Measurements from ENCODE around the gene RAB5IF. TPM values are rescaled to one million over a fixed set of nuclear protein-coding genes. Genes with fewer than 3 reads are reported as not detected.

RAB5IF gene
- total and polyA plus RNA-seq, 2 of the 4 experiments (the other 2 are of a cell fraction) = 74.0 to 93.1 TPM

GRCh38 chr20:36613974-36614373 is 8.4 kb downstream of the RAB5IF start:
- Histone ChIP-seq H2BK15ac (ENCODE audit: low read depth, low read length) (no peak overlapping the region), H3K4me3 (ENCODE audit: insufficient read depth, low read depth, low read length) (no peak overlapping the region), H2AK9ac (replicated peaks; ENCODE audit: low read depth, low read length, poor library complexity) (no peak overlapping the region), H3K9me3 (ENCODE audit: control insufficient read depth, insufficient read depth, low read length) (no peaks in the 10 kb centered on the region), H3K4me1 (ENCODE audit: control insufficient read depth, insufficient read depth, low read length) (no peaks in the 10 kb centered on the region), H3K56ac (ENCODE audit: extremely low read depth, insufficient read depth, low read length) (no peak overlapping the region), H4K8ac (ENCODE audit: low read depth in 2 of 2, low read length in 2 of 2) (no peak overlapping the region), H3K4me2 (ENCODE audit: low read depth, low read length) (no peak overlapping the region), H3K18ac (ENCODE audit: low read depth, low read length) (no peak overlapping the region), H2BK120ac (ENCODE audit: low read depth, low read length) (no peak overlapping the region), H3K9ac (ENCODE audit: low read depth, low read length) (no peak overlapping the region), H2AFZ (replicated peaks; ENCODE audit: low read length, poor library complexity) (no peak overlapping the region), H3K4ac (ENCODE audit: low read depth, low read length) (no peak overlapping the region), H3K27me3 (ENCODE audit: control insufficient read depth, insufficient read depth, low read length) (no peaks in the 10 kb centered on the region), H2AK5ac (ENCODE audit: low read depth, low read length) (no peak overlapping the region), H4K20me1 (ENCODE audit: insufficient read depth, low read length) (peaks cover 8% of the 10 kb centered on the region; the same call in 1 of the 2 replicates), H4K91ac (ENCODE audit: insufficient read depth, low read depth, low read length) (no peak overlapping the region), H2BK5ac (ENCODE audit: low read depth, low read length, poor library complexity, severe bottlenecking) (no peak overlapping the region), H3K79me1 (ENCODE audit: low read depth in 1 of 2, low read length in 2 of 2) (peaks cover 3 to 13% of the 10 kb centered on the region in 2 experiments; a peak in 3 of 4 replicates), H4K5ac (ENCODE audit: low read depth, low read length) (no peak overlapping the region), H3K9me1 (ENCODE audit: insufficient read depth, low read length) (no peaks in the 10 kb centered on the region), H2BK20ac (ENCODE audit: low read depth, low read length) (no peak overlapping the region), H3K36me3 (ENCODE audit: control insufficient read depth, insufficient read depth, low read length) (peaks cover 43% of the 10 kb centered on the region), H3K14ac (replicated peaks; ENCODE audit: low read depth, low read length) (no peak overlapping the region), H3K23ac (ENCODE audit: low read depth, low read length) (no peak overlapping the region), H3K27ac (ENCODE audit: insufficient read depth, low read length) (no peak overlapping the region)
- intact Hi-C loops (cut with micrococcal nuclease) = loop anchor here (10.0 kb wide), 1 partner anchor 271 kb away; no protein-coding TSS in a partner anchor
- ChIA-PET POLR2A (ENCODE audit: unreplicated experiment) (interaction anchor here (0.5 kb wide), 1 partner anchor 68 kb away, joined by 5 read pairs; no protein-coding TSS in a partner anchor), CTCF (no interaction called here)
- DNase-seq (no peak), ATAC-seq (ENCODE audit: low read depth) (no peak)
- dilution Hi-C loops (cut with HindIII; ENCODE audit: low sequenced_read_pairs, unreplicated experiment) = no loop called here
- in situ Hi-C loops (cut with MboI; ENCODE audit: low sequenced_read_pairs) = loop anchor here (5.0 to 10.0 kb wide), 2 partner anchors 141 to 273 kb away; no protein-coding TSS in a partner anchor
- no peak for TF ChIP-seq USF2 (IDR thresholded peaks at IDR 0.05; ENCODE audit: low read depth, low read length)
- TF ChIP-seq SMC3 (IDR thresholded peaks at IDR 0.05; ENCODE audit: low read depth, low read length) = no peak
- TF ChIP-seq FOS (IDR thresholded peaks at IDR 0.05; ENCODE audit: low read depth, low read length) = no peak
- TF ChIP-seq RCOR1 (IDR thresholded peaks at IDR 0.05; ENCODE audit: insufficient replicate concordance, low read length) = no peak
- no peak for TF ChIP-seq POLR2A (IDR thresholded peaks at IDR 0.05; ENCODE audit: low read depth, low read length)
- TF ChIP-seq ELK1 (IDR thresholded peaks at IDR 0.05; ENCODE audit: borderline replicate concordance, low read depth, low read length) = no peak
- TF ChIP-seq RFX5 (IDR thresholded peaks at IDR 0.05; ENCODE audit: low read depth, low read length) = no peak
- no peak for TF ChIP-seq MXI1 (IDR thresholded peaks at IDR 0.05; ENCODE audit: borderline replicate concordance, low read depth, low read length)
- no peak for TF ChIP-seq RAD21 (IDR thresholded peaks at IDR 0.05; ENCODE audit: low read length)
- no peak for TF ChIP-seq NFE2L2 (IDR thresholded peaks at IDR 0.05; ENCODE audit: low read depth, low read length)
- TF ChIP-seq MAFK (IDR thresholded peaks at IDR 0.05; ENCODE audit: low read depth, low read length) = no peak
- no peak for TF ChIP-seq CHD1 (IDR thresholded peaks at IDR 0.05; ENCODE audit: low read depth, low read length)
- no peak for TF ChIP-seq MAZ (IDR thresholded peaks at IDR 0.05; ENCODE audit: borderline replicate concordance, low read depth, low read length)
- TF ChIP-seq CTCF (conservative IDR thresholded peaks at IDR 0.05; ENCODE audit: low read depth, low read length) = no peak
- no peak for TF ChIP-seq BHLHE40 (IDR thresholded peaks at IDR 0.05; ENCODE audit: low read depth, low read length)
- WGBS, 2 experiments (ENCODE audit: extremely low coverage in 2 of 2, insufficient read length in 1 of 2) = 70% methylated on average over 2 of the region's 3 CpGs; no CpG with 5 or more reads in 1 of the 2 experiments
- BruUV-seq (replicated peaks) = no TSS peak
